Activated CD8-positive, alpha-beta T cell treated with anti-CD3 and anti-CD28 coated beads for 36 hours (primary cell): ENCODE results near the gene PJA2. TPM values are rescaled to one million over a fixed set of nuclear protein-coding genes. Genes with fewer than 3 reads are reported as not detected.

Experiments
- ATAC-seq: fragments of 200-7000 bp; cut with Tn5 transposase; one replicate; pipeline ENCODE4 v1.10.0; 2021; ENCODE audit warnings: mild to moderate bottlenecking, moderate library complexity
- CTCF ChIA-PET: fragments of 350-600 bp; sonication (Branson Sonifier 250); formaldehyde crosslinking; loops from one replicate; lab custom pipeline; 2021; ENCODE audit warnings: antibody characterized with exemption; lab: Charles Lee
- POLR2A ChIA-PET: fragments of 350-600 bp; sonication (Branson Sonifier 250); formaldehyde crosslinking; loops from one replicate; lab custom pipeline; 2021; ENCODE audit warnings: antibody characterized with exemption; lab: Charles Lee
- DNase-seq: peaks from one replicate; pipeline ENCODE4 v3.0.0-alpha.2; 2020
- H3K27ac Mint-ChIP-seq: one replicate; pipeline ENCODE4 v1.8.0; 2021; ENCODE audit warnings: mild to moderate bottlenecking, mixed read lengths
- H3K27me3 Mint-ChIP-seq: one replicate; pipeline ENCODE4 v1.8.0; 2021; ENCODE audit warnings: mixed read lengths
- H3K36me3 Mint-ChIP-seq: one replicate; pipeline ENCODE4 v1.8.0; 2021; ENCODE audit warnings: low read depth, mixed read lengths
- H3K4me1 Mint-ChIP-seq: one replicate; pipeline ENCODE4 v1.8.0; 2021; ENCODE audit warnings: low read depth, mixed read lengths
- H3K4me3 Mint-ChIP-seq: one replicate; pipeline ENCODE4 v1.8.0; 2021; ENCODE audit warnings: mild to moderate bottlenecking, moderate library complexity, mixed read lengths
- H3K9me3 Mint-ChIP-seq: one replicate; pipeline ENCODE4 v1.8.0; 2021; ENCODE audit warnings: mixed read lengths
- intact Hi-C: fragments of 100-400 bp; cut with micrococcal nuclease; formaldehyde crosslinking; loops from one replicate; pipeline ENCODE4 v1.10.0; 2022
- total RNA-seq, 2 experiments: library from RNA; stranded (reverse); gene quantifications; one replicate each; pipeline ENCODE4 v1.2.3, GENCODE V29; 2021
- TF ChIP-seq, protein P1 (sequence below): fragments of 200-600 bp; IDR thresholded peaks from one replicate; pipeline ENCODE4 v1.8.0; 2022; ENCODE audit warnings: antibody characterized with exemption, mild to moderate bottlenecking

PJA2 gene, protein sequence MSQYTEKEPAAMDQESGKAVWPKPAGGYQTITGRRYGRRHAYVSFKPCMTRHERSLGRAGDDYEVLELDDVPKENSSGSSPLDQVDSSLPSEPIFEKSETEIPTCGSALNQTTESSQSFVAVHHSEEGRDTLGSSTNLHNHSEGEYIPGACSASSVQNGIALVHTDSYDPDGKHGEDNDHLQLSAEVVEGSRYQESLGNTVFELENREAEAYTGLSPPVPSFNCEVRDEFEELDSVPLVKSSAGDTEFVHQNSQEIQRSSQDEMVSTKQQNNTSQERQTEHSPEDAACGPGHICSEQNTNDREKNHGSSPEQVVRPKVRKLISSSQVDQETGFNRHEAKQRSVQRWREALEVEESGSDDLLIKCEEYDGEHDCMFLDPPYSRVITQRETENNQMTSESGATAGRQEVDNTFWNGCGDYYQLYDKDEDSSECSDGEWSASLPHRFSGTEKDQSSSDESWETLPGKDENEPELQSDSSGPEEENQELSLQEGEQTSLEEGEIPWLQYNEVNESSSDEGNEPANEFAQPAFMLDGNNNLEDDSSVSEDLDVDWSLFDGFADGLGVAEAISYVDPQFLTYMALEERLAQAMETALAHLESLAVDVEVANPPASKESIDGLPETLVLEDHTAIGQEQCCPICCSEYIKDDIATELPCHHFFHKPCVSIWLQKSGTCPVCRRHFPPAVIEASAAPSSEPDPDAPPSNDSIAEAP
- 10 to 100 TPM; 65.2 to 67.4 TPM for total RNA-seq

DNA sequence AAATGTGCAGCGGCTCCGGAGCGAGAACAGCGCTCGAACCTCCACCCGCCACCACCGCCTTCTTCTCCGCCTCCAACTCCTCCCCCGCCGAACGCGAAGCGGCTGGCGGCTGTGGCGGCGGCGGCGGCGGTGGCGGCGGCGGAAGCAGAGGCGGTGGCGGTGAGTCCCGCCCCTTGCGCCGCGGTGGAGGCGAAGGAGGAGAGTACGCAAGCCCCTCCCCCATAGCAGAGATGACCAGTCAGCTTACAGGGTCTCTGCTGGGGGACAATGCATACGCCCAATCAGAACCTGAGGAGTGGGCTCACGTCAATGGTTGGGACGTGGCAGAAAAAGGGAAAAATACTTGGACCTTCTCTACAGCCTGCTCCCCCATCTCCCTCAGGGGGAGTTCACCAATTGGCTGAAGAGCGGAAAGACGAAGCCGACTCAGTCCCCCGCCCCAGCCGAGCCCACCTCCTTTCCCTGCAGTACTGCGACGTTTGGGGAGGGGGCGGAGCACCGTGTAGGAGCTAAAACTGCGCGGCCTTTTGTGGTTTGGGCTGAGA, at the start of gene PJA2:
PJA2 (minus strand) TSS at position 131 of the 545 bp plus-strand sequence. CDS start 26,541 bp downstream, outside the sequence.
- Mint-ChIP-seq H3K4me1 (peaks cover 46% of the 10 kb centered on the region), H3K27ac (peak within 1 kb of the TSS; percentile 99), H3K9me3 (peaks cover 10% of the 10 kb centered on the region), H3K27me3 (no peaks in the 10 kb centered on the region), H3K4me3 (peak within 1 kb of the TSS; percentile 90), H3K36me3 (peaks cover 22% of the 10 kb centered on the region)
- ChIA-PET POLR2A (interaction anchor here (0.6 to 1.9 kb wide), 10 partner anchors 11 to 1030 kb away, joined by 3 to 8 read pairs (median 4); partner anchors contain the start of gene FBXL17), CTCF (no interaction called here)
- TF ChIP-seq, protein P1, sequence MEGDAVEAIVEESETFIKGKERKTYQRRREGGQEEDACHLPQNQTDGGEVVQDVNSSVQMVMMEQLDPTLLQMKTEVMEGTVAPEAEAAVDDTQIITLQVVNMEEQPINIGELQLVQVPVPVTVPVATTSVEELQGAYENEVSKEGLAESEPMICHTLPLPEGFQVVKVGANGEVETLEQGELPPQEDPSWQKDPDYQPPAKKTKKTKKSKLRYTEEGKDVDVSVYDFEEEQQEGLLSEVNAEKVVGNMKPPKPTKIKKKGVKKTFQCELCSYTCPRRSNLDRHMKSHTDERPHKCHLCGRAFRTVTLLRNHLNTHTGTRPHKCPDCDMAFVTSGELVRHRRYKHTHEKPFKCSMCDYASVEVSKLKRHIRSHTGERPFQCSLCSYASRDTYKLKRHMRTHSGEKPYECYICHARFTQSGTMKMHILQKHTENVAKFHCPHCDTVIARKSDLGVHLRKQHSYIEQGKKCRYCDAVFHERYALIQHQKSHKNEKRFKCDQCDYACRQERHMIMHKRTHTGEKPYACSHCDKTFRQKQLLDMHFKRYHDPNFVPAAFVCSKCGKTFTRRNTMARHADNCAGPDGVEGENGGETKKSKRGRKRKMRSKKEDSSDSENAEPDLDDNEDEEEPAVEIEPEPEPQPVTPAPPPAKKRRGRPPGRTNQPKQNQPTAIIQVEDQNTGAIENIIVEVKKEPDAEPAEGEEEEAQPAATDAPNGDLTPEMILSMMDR, result no peak
- ATAC-seq, result peak; percentile 85
- intact Hi-C loops, result loop anchor here (5.0 to 10.0 kb wide), 3 partner anchors 285 to 1028 kb away; partner anchors contain the start of genes FBXL17 and FER
- peak; percentile 99 for DNase-seq

DNA sequence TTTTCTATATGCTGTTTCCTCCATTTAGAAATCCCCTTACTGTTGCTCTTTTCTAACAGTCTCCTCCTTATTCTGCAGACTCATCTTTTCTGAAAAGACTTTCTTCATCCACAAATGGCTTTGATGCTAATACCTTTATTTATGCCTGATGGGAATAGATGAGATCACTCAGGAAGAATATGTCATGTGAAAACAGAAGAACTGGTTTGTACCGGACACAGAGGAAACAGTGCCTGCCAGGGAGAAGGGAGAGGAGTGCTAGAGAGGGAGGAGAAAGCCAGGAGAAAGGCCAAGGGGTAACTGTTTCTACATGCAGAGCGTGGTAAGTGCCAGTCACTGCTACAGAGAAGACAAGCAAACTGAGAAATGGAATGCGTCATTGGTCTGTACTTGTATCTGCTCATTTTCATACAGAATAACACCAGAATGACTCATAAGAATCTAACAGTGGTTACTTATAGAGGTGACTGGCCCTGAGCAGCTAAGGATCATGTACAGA, 45.9 kb upstream of the PJA2 start:
- H3K27me3 Mint-ChIP-seq, result peaks cover 3% of the 10 kb centered on the region
- ATAC-seq (peak; percentile 98), DNase-seq (peak; percentile 30)
- H3K36me3 Mint-ChIP-seq, result no peaks in the 10 kb centered on the region
- TF ChIP-seq, protein P1, result no peak
- peaks cover 8% of the 10 kb centered on the region for H3K4me1 Mint-ChIP-seq
- intact Hi-C loops, result no loop called here
- H3K9me3 Mint-ChIP-seq, result peaks cover 2% of the 10 kb centered on the region
- peak overlapping the region; percentile 17 for H3K27ac Mint-ChIP-seq
- no peak overlapping the region for H3K4me3 Mint-ChIP-seq
- ChIA-PET POLR2A (no interaction called here), CTCF (interaction anchor here (1.0 to 1.1 kb wide), 2 partner anchors 10 to 12 kb away, joined by 3 to 4 read pairs; no protein-coding TSS in a partner anchor)

DNA sequence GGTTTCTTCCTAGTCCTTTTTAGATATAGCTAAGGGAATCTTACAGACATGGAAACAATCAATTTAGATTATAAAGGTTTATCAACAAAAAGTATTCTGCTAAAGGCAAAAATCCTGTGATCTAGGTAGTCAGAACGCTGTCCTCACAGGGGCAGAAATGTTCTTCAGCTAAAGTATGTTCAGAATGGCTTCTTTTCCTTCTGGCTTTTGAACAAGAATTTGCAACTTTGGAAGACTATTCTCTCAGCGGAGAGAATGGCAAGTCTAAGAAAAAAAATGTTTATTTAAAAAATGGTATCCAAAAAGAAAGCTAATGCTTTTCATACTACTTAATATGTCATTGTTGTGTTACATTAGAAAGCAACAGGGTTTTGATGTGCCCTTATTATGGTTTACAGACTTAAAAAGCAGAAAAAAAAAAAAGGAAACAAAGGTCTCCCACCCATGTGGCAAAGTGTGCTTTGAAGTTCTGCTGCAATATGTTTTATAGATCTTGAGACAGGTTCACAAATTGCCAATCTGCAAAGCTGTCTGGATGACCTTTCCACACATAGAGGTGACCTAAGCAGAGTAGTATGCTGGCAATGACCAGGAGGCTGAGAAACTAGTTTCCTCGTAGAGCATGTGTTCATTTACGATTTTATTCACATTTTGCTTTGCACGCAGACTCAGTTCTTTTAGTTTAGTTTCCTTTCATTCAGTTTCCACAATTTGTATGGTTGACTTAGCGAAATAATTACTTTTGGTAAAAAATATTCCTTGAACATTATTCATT, 45.1 kb upstream of the PJA2 start:
- H3K36me3 Mint-ChIP-seq, result no peaks in the 10 kb centered on the region
- POLR2A ChIA-PET, result no interaction called here
- TF ChIP-seq, protein P1, result no peak

DNA sequence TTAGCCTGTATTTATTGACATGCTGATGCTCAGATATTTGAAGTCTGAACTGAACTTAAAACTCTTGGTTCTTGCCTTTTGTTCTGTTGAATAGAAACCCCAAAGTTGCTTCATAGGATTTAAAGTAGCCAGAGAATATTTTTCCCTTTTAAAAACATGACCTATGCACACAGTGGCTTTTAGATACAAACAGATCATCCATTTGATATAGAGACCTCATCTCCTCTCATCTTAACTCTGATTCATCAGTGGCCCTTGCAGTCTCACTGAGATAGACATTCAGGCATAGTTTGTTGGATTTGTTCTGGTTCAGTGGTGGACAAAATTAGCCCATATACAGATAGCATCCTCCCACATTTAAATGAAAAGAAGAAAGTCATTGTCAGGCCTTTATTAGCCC, 43.5 kb upstream of the PJA2 start:
- peaks cover 8% of the 10 kb centered on the region for H3K4me1 Mint-ChIP-seq
- intact Hi-C loops, result no loop called here
- CTCF ChIA-PET, result no interaction called here
- no peak for DNase-seq
- peaks cover 2% of the 10 kb centered on the region for H3K9me3 Mint-ChIP-seq
- peaks cover 2% of the 10 kb centered on the region for H3K27me3 Mint-ChIP-seq
- ATAC-seq, result no peak
- TF ChIP-seq, protein P1, result no peak
- H3K4me3 Mint-ChIP-seq, result no peak overlapping the region
- POLR2A ChIA-PET, result interaction anchor here (0.6 kb wide), 1 partner anchor 240 kb away, joined by 3 read pairs; no protein-coding TSS in a partner anchor
- no peaks in the 10 kb centered on the region for H3K36me3 Mint-ChIP-seq
- no peak overlapping the region for H3K27ac Mint-ChIP-seq

More for the DNA sequence above, 45.1 kb upstream of the PJA2 start:
- Mint-ChIP-seq H3K9me3 (peaks cover 2% of the 10 kb centered on the region), H3K27me3 (peaks cover 3% of the 10 kb centered on the region), H3K27ac (no peak overlapping the region), H3K4me1 (peaks cover 8% of the 10 kb centered on the region), H3K4me3 (no peak overlapping the region)
- intact Hi-C loops, result no loop called here
- DNase-seq (no peak), ATAC-seq (no peak)
- CTCF ChIA-PET, result interaction anchor here (0.8 to 1.6 kb wide), 4 partner anchors 10 to 234 kb away, joined by 3 to 4 read pairs (median 4); no protein-coding TSS in a partner anchor
